GM12875 (cell line): Measurements from ENCODE around the gene BEST1.

Experiments
- H3K4me3 ChIP-seq: one replicate; pipeline ENCODE4 v1.5.1; 2011; ENCODE audit warnings: low read depth, low read length, control low read depth
- TF ChIP-seq, protein P1 (sequence below): IDR thresholded peaks from 2 replicates; pipeline ENCODE4 v1.5.1; 2011; ENCODE audit warnings: low read depth, mild to moderate bottlenecking, control low read depth, inconsistent platforms, low read length, moderate library complexity, borderline replicate concordance; ENCODE audit not compliant: insufficient read depth

The BEST1 gene

GRCh38 chr11:61972672-61973475 lies 22.7 kb downstream of the BEST1 start:
- no peak overlapping the region for H3K4me3 ChIP-seq
- TF ChIP-seq, protein P1, sequence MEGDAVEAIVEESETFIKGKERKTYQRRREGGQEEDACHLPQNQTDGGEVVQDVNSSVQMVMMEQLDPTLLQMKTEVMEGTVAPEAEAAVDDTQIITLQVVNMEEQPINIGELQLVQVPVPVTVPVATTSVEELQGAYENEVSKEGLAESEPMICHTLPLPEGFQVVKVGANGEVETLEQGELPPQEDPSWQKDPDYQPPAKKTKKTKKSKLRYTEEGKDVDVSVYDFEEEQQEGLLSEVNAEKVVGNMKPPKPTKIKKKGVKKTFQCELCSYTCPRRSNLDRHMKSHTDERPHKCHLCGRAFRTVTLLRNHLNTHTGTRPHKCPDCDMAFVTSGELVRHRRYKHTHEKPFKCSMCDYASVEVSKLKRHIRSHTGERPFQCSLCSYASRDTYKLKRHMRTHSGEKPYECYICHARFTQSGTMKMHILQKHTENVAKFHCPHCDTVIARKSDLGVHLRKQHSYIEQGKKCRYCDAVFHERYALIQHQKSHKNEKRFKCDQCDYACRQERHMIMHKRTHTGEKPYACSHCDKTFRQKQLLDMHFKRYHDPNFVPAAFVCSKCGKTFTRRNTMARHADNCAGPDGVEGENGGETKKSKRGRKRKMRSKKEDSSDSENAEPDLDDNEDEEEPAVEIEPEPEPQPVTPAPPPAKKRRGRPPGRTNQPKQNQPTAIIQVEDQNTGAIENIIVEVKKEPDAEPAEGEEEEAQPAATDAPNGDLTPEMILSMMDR: no peak

DNA sequence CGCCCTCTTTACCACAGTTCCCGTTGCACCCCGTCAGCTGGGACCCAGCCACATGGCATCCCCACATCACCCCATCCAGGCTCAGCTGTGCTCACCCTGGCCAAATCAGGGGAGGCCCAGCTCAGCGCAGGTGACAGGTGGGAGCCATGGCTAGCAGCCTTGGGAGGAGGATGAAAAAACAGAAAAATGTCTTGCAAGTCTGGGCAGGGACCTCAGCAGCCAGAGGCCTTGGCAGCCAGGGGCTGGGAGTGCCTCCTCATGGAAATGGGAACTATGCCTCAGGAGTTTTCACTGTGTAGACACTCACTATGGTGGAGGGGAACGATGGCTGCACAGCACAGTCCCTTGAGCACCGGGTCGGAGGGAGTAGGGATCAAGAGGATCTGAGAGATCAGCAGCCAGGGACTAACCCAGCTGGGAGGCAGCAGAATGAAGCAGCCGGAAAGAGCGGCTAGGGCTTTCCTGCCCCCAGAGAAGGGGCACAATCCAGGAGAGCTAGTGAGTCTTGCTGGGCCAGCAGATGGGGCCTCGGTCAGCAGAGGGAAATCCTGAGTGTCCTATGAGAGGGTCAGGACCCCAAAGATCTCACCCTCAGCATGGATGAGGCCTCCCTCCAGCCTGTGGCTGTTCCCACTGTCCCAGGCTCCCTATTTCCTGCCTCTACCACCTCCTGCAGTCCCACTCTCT lies 23.5 kb downstream of the BEST1 start:
- TF ChIP-seq, protein P1: no peak
- H3K4me3 ChIP-seq: no peak overlapping the region

- TF ChIP-seq, protein P1: no peak
- H3K4me3 ChIP-seq: no peak overlapping the region
Measured at GRCh38 chr11:61974766-61975631, 24.8 kb downstream of the BEST1 start.

GRCh38 chr11:61975638-61976419 lies 25.7 kb downstream of the BEST1 start:
- H3K4me3 ChIP-seq: no peak overlapping the region
- TF ChIP-seq, protein P1: no peak

DNA sequence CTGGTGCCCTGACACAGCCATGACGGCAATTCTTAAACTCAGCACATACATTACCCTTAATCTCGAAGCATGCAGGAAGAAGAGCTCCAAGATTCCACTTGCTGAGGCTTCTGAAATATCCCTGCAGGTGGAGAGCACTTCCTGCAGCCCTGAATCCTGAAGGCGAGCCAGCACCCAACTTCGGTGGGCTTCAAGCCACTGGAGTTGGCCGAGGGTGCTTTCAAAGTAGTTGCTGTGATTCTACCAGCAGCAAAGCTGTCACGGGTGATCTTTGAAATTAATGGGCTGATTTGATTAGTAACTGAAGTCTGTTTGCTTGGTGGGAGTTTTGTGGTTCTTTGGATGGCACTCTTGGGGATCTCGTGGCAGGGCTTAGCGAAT lies 26.3 kb downstream of the BEST1 start:
- no peak overlapping the region for H3K4me3 ChIP-seq
- TF ChIP-seq, protein P1: no peak

GRCh38 chr11:61976813-61977475 lies 26.8 kb downstream of the BEST1 start:
- H3K4me3 ChIP-seq: no peak overlapping the region
- TF ChIP-seq, protein P1: no peak
